ENCODE results near the gene SLC66A2. TPM values are rescaled to one million over a fixed set of nuclear protein-coding genes. Genes with fewer than 3 reads are reported as not detected.

Gene SLC66A2
- total RNA-seq, 4 donors from 2014 or later, result 30.4 to 49.6 (median 35.1) TPM

GRCh38 chr18:79857082-79857671, 94.3 kb downstream of the SLC66A2 start:
- intact Hi-C loops (cut with DNase I), result no loop called here
- no peak for DNase-seq
- H3K9me3 ChIP-seq, result no peaks in the 10 kb centered on the region
- no peak overlapping the region for H3K4me3 ChIP-seq
- H3K36me3 ChIP-seq, result no peaks in the 10 kb centered on the region
- H3K27me3 ChIP-seq, result peaks cover 0 to 52% (median 0%) of the 10 kb centered on the region in 4 donors
- no peak overlapping the region for H3K27ac ChIP-seq
- TF ChIP-seq CTCF (IDR thresholded peaks at IDR 0.05) (no peak), POLR2A (IDR thresholded peaks at IDR 0.05) (no peak)
- H3K4me1 ChIP-seq, result peaks cover 0 to 22% (median 5%) of the 10 kb centered on the region in 3 donors
- 37 to 42% methylated on average over 12 of the region's 14 CpGs for WGBS, 2 donors

- TF ChIP-seq POLR2A (IDR thresholded peaks at IDR 0.05) (no peak), CTCF (IDR thresholded peaks at IDR 0.05) (no peak)
- no peaks in the 10 kb centered on the region for H3K9me3 ChIP-seq
- no peak overlapping the region for H3K4me3 ChIP-seq
- H3K4me1 ChIP-seq, result peaks cover 0 to 22% (median 5%) of the 10 kb centered on the region in 3 donors
- H3K36me3 ChIP-seq, result no peaks in the 10 kb centered on the region
- DNase-seq, result no peak
- intact Hi-C loops (cut with DNase I), result no loop called here
- H3K27ac ChIP-seq, result no peak overlapping the region
- peaks cover 0 to 45% (median 0%) of the 10 kb centered on the region in 4 donors for H3K27me3 ChIP-seq
- 23 to 36% methylated on average over 17 of the region's 26 CpGs for WGBS, 2 donors
Measured at GRCh38 chr18:79856119-79857007, 95.1 kb downstream of the SLC66A2 start.

- DNase-seq, result no peak
- no peak overlapping the region for H3K27ac ChIP-seq
- no peaks in the 10 kb centered on the region for H3K36me3 ChIP-seq
- no peak overlapping the region for H3K4me3 ChIP-seq
- intact Hi-C loops (cut with DNase I), result no loop called here
- H3K27me3 ChIP-seq, result peaks cover 0 to 42% (median 0%) of the 10 kb centered on the region in 4 donors
- H3K4me1 ChIP-seq, result peaks cover 0 to 22% (median 5%) of the 10 kb centered on the region in 3 donors
- H3K9me3 ChIP-seq, result no peaks in the 10 kb centered on the region
- WGBS, 2 donors, result 67 to 73% methylated on average over 9 to 15 of the region's 17 CpGs
- no peak for TF ChIP-seq POLR2A (IDR thresholded peaks at IDR 0.05)
- no peak for TF ChIP-seq CTCF (IDR thresholded peaks at IDR 0.05)
Measured at GRCh38 chr18:79855147-79855933, 96.1 kb downstream of the SLC66A2 start.

GRCh38 chr18:79853993-79854364, 97.5 kb downstream of the SLC66A2 start:
- no peak for DNase-seq
- intact Hi-C loops (cut with DNase I), result no loop called here
- WGBS, 2 donors, result 89% methylated on average over 8 of the region's 15 CpGs

More at GRCh38 chr18:79853993-79854364, 97.5 kb downstream of the SLC66A2 start:
- no peaks in the 10 kb centered on the region for H3K36me3 ChIP-seq
- no peak for TF ChIP-seq POLR2A (IDR thresholded peaks at IDR 0.05)
- TF ChIP-seq CTCF (IDR thresholded peaks at IDR 0.05), result no peak
- H3K9me3 ChIP-seq, result no peaks in the 10 kb centered on the region
- H3K27me3 ChIP-seq, result peaks cover 0 to 36% (median 0%) of the 10 kb centered on the region in 4 donors
- H3K4me3 ChIP-seq, result no peak overlapping the region
- H3K4me1 ChIP-seq, result peaks cover 0 to 22% (median 5%) of the 10 kb centered on the region in 3 donors
- no peak overlapping the region for H3K27ac ChIP-seq
